Posterior vena cava (tissue), 2 donors: ENCODE data around the gene DUSP22. TPM values are rescaled to one million over a fixed set of nuclear protein-coding genes. Genes with fewer than 3 reads are reported as not detected.
"Not testable (repeated sequence)": the region's sequence is repeated elsewhere in the genome, so short reads cannot be mapped to it uniquely, and the experiment has no call there.

Experiments
- DNase-seq: peaks from one replicate; pipeline ENCODE4 v3.0.0-alpha.2; 2020; ENCODE audit warnings: low spot score
- intact Hi-C, 2 donors: fragments of 100-400 bp; cut with DNase I; formaldehyde crosslinking; loops; one replicate each; pipeline versions ENCODE4 v1.14.1 to v1.14.2; 2022 to 2023
- total RNA-seq, 2 donors: library from RNA; stranded (reverse); fragmentation: NEBNext Ultra II Directional; extraction: Animal tissue kit (Norgen Biotek cat#: 25700); gene quantifications; one replicate each; pipeline ENCODE4 v1.2.1, GENCODE V29; 2021
- donor health status: DM: yes; HTN: yes; CAD: no.
- donor health status: DM: yes; HTN: yes; CAD: no.

Gene DUSP22
- total RNA-seq, 2 donors from 2014 or later = 45.7 to 51.8 TPM

DNA sequence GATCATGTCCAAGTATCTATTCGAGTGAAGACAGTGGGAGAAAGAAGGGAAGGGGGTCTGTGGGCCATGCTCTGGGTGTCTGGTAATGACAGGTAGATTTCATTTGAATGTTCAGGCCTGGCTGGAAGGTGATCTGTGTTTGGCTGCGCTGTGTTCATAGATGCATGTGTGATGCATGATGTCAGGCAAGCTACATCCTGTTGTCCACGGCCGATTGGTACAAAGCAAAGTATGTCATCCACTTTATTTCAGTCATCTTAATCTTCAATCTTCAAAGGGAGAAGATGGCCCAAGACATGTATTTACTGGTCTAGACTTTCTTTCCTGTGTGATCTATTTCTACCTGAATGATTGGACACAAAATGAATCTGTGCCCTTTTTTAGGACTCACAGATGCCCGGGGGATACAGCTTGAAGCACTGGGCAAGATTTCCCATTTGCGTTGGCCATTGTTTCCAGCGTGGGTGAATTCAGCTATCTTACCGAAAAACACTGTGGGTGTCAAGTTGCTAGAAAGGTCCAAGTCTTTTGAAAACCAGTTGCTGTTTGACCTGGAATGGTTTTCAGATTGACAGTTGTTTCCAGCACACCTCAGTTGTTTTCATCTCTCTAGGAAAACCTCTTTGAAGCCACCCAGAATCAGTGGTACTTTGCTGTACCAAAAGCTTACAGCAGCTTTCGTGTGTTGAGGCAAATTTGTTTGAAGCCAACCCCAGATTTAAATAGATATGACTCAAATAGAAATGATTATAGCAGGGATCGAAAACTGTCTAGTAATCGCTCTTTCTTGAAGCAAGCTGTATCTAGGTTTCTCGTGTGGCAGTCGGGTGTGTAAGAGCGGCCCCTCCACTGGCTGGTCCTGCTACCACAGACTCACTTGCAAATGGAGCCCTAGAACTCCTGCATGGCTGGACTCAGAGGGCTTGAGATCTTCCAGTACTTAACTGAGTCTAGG lies 27.2 kb downstream of the DUSP22 start:
- DNase-seq = peak; percentile 57
- intact Hi-C loops = no loop called here

DNA sequence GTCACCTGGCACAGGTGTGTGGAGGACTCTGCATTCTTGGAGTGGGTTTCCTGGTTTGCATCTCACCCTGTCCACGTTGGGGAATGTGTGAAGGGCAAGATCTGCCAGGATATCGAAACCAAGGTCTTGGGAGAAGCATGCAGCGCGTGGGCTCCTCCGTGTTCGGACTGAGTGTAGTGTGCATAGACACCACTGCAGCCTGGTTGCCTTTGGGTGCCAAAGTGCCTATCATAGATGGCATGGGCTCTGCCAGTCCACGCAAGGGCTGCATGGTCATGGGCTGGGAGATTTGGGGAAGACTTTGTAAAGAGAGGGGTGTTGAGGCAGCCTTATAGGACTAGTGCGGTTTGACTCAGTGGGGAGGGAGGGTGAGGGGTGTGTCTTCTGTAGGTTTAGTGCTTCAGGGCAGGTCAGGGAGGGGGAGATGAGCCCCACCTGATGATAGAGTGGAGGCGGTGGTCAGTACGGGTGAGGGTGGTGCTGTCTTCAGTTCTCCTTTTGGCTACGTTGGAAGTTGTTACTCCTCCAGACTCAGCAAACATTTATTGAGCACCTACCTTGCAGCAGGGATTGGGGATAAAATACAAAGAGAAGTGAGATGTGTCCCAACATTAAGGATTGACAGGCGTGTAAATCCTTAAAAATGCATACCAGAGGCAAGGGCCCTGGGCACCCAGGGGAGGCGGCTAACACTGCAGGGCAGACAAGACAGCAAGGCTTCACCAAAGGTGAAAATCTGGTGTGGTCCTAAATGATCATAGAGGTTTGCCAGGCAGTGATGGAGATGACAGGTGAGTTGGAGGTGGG lies 28.3 kb downstream of the DUSP22 start:
- intact Hi-C loops = no loop called here
- DNase-seq = peak; percentile 71

DNA sequence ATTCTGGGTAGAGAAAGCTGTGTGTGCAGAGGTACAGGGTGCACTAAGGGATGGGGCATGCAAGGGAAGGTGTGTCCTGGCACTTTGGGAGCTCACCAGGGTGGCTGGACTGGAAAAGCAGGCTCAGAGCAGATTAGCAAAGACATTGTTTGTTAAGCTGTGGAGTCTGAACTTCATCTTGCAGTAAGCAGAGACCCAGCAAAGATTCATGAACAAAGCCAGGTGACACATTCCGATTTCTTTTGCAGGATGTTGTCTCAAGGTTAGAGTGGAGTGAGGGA lies 28.8 kb downstream of the DUSP22 start:
- intact Hi-C loops = no loop called here
- peak; percentile 60 for DNase-seq

DNA sequence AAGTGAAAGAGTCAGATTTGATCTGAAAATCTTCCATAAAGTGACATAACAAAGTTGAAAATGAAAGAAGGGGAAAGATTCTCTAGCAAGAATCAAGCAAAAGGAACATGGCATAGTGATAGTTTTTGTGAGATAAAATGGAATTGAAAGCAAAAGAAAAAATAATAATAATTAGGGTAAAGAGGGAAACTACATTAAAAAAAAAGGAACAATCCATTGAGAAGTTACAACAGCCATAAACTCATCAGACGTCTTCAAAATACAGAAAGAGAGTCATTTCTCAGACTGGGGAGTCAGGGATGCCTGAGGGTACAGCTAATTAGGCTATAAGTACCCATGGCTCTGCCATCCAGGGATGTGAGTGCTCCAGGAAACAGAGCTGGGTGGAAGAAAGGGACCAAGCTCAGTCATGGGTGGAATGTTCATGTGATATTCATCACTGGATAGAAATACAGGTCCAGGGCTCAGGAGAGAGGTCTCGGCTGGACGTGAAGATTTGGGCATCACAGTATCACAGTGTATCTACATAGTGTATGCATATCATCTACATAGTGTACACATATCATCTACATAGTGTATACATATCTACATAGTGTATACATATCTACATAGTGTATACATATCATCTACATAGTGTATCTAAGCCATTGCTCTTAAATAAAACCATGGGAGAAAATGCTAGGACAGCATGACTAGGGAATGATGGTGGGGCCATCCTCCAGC lies 29.4 kb downstream of the DUSP22 start:
- no peak for DNase-seq
- intact Hi-C loops = no loop called here

DNA sequence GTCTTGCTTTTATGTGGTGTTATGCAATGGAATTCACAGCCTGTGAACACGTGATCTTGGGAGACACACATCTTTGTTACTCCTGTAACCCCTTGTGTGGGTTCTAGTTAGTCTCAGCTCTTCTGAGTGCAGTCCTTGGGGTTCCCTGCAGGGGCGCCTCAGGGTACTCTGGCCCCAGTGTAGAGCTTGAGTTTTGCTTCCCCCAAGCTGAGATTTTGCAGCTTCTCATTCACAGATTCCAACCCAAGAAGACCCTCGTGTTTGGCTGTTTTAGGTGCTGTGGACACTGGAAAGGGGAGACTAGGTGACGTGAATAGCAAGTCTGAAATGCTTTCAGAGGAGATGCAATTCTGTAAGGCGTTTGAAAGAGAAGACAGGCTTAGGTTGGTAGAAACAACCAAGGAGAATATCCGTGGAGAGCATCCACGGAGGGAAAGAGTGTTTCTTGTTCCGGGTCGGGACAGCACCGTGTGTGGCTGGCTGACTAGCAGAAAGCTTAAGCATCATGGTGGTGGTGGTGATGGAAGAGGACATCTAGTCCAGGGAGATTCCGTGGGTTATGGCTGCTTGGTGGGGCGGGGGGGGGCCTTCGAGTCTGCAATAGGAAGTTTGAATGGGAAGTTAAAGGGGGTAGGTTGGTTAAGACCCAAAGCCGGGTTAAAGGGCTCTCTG lies 30.1 kb downstream of the DUSP22 start:
- peak; percentile 68 for DNase-seq
- intact Hi-C loops = no loop called here

DNA sequence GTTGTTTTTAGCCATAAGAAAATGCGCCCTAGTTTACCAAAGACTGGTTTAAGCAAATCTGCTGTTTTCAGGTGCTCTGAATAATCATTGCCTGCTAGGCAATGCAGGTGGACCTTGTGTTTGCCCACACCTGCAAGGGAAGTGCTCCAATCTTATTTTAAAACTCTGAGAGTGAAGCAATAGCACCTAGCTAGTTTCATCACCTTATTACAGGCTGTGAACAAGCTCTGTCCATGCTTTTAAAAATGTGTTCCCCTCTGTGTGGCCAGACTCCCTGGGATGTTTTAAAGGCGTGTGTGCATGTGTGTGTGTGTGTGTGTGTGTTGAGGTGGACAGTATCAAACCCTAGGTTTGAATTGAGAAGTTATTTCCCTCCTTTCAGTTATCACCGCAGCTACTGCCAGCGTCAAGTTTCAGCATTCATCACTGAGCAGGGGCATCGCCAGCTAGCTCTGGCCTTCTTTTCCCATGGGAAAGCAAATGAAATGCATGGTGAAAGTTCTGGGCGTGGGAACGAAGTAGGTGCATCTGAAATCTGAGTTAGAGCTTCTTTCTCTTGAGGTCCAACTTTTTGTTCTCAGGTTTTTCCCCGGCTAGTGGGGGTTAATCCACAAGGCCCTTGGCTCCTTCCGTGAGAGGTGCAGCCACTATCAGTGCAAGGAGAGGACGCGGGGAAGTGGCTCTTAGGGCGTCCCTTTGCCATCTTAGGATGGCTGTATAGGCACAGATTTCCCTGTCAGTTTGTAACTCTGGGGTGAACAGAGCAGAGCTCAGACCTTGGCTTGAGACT lies 30.8 kb downstream of the DUSP22 start:
- DNase-seq = peak; percentile 74
- intact Hi-C loops = no loop called here

DNA sequence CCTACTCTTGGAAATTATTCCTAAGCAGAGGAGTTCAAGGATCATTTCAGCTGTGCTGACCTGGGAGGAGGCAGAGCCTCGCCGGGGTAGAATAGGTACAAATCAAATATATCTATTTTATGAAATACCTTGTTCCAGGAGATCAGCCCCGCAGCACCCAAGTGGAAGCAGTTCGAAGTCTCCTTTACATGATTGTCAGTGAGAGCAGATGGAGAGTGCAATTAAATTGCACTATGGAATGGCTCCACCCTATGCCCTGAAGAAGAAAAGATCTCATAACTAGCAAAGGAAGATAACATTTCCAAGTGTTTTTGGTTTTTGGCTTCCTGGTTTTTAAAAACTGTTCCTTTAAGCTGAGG lies 31.4 kb downstream of the DUSP22 start:
- DNase-seq = no peak
- intact Hi-C loops = no loop called here

DNA sequence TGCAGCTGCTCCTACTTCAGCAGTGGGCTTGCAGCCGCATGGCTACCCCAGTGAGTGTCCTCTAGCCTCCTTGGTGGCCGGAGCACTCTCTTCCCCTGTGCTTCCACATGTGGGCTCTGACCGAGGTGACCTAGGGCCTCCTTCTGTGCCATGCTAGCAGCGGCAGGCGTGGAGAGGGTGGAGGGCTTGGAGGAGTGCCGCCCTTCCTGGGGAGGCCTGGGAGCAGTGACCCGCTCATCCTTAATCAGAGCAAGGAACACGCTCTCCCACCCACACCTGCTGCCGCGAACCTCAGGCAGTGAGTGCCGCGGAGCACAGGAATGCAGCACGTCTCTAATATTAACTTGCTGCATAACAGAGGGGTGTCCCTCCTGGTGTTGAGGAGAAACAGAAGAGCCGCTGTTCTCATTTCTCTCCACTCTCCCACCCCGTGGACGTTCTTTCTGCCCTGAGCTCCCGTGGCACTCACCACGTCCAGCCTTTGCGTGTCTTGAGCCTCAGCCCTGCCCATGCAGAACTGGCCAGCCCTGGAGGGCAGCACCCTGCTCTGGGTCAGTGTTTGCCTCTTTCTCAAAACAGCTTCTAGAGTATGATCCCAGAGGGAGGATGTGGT lies 31.9 kb downstream of the DUSP22 start:
- peak; percentile 79 for DNase-seq
- intact Hi-C loops = no loop called here

DNA sequence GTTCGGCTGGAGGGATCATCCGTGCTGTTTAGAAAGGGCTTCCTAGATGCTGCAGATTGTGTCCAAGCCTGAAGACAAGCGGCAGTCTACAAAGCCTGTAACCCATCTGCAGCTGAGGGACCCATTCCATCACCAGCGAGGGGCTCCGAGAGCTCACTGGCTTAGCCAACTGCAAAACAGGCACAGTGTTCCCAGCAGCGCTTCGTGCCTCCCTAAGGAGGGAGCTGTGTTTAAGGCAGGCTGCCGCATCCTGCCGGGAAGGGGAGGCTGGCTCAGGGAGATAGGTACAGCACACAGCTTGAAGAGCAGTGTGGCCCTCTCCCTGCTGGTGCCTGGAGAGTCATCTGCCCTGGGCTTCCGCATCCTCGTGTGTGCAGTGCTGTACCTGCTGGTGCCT lies 32.4 kb downstream of the DUSP22 start:
- intact Hi-C loops = no loop called here
- DNase-seq = peak; percentile 85

DNA sequence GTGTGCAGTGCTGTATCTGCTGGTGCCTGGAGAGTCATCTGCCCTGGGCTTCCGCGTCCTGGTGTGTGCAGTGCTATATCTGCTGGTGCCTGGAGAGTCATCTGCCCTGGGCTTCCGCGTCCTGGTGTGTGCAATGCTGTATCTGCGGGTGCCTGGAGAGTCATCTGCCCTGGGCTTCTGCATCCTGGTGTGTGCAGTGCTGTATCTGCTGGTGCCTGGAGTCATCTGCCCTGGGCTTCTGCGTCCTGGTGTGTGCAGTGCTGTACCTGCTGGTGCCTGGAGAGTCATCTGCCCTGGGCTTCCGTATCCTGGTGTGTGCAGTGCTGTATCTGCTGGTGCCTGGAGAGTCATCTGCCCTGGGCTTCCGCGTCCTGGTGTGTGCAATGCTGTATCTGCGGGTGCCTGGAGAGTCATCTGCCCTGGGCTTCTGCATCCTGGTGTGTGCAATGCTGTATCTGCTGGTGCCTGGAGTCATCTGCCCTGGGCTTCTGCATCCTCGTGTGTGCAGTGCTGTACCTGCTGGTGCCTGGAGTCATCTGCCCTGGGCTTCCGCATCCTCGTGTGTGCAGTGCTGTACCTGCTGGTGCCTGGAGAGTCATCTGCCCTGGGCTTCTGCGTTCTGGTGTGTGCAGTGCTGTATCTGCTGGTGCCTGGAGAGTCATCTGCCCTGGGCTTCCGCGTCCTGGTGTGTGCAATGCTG lies 33.0 kb downstream of the DUSP22 start:
- DNase-seq = peak; percentile 55
- intact Hi-C loops = not testable (repeated sequence)

DNA sequence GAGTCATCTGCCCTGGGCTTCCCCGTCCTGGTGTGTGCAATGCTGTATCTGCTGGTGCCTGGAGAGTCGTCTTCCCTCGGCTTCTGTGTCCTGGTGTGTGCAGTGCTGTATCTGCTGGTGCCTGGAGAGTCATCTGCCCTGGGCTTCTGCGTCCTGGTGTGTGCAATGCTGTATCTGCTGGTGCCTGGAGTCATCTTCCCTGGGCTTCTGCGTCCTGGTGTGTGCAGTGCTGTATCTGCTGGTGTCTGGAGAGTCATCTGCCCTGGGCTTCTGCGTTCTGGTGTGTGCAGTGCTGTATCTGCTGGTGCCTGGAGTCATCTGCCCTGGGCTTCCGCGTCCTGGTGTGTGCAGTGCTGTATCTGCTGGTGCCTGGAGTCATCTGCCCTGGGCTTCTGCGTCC lies 33.8 kb downstream of the DUSP22 start:
- DNase-seq = peak; percentile 40
- intact Hi-C loops = not testable (repeated sequence)

DNA sequence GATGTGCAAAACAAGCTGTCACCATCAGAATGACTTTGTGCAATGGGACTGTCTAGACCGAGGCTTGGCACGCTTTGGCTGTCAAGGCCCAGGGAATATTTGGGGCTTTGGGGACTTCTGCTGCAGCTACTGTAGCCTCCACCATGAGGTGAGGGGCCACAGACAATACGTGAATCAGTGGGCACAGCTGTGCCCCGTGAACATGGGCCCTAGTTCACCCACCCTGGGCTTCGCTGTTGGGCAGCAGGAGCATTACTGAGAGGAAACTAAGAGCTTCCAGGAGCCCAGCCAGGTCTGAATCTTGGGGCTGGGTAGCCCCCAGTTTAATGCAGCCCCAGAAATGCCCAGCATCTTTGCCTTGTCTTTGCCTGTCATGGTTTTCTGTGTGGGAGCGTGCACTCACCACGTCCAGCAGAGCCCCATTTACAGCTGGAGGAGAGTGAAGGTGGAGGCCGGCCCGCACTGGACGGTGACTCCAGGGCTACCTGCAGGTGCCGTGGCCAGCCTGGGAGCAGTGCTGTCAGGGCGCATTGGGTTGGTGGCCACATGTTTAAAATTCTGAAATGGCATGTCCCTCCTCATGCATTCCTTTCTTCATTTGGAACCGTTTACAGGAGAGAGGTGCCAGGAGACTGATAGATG lies 34.7 kb downstream of the DUSP22 start:
- DNase-seq = peak; percentile 78
- intact Hi-C loops = no loop called here

DNA sequence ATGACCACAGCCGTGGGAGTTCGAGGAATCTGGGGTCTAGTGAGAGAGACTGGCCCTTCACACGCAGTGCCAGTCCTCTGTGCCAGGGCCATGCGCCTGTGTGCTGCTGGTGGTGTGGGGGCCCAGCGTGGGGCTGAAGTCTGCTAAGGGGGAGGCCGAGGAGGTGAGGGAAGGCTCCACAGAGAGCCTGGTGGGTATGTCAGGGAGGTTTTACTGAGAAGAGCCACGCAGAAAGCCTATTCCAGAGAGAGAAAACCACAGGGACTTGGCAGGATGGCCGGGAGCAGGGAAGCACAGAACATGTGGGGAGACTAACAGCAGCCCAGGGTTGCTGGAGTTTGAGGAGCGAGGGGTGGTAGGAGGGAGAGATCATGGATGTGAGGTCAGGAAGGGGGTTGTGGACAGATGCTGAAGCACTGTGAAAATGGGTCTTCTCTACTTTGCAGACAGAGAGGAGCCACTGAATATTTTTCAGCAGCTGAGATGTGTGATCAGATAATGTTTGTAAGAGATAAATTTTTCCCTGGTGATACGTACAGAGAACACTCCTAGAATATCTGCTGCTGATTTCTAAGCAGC lies 35.3 kb downstream of the DUSP22 start:
- peak; percentile 84 for DNase-seq
- intact Hi-C loops = no loop called here

DNA sequence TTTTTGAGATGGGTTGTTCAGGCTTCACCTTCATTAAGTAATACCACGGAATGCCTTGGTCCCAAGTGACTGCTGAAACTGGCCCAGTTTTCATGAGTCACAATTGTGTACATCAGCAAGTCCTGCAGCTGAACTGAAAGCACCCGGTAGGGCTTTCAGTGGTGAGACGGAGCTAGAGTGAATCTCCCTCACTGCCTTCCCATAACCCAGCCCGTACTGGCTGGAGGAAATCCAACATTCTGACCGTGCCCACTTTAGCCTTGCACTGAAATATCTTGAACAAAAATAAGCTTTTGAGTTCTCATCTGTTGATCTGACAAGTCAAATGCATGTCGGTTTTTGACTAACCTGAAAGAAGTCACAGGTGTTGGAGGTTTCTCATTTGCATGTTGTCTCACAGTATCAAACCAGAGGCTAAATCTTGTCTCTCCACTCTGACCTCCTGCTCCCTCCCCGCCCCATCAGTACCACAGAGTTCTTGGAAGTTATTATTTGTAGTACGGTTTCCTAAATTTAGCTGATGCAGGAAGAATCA lies 35.9 kb downstream of the DUSP22 start:
- intact Hi-C loops = no loop called here
- peak; percentile 86 for DNase-seq

DNA sequence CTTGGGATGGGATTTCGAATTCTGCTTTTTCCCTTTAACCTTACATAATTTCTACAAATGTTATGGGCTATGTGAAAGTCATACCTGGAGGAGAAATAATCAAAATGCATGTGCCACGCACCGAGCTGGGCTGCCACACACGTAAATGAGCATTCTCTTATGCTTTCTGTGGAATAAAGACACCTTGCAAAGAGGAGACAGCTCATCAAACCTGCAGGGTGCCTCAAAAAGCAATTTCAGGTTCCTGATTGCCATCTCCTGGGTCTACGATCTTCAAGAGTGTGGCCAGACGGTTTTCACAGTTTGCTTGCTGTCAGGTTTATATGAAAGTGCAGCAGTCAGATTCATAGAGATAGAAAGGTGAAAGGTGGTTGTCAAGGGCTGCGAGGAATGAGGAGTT lies 36.6 kb downstream of the DUSP22 start:
- intact Hi-C loops = no loop called here
- no peak for DNase-seq

DNA sequence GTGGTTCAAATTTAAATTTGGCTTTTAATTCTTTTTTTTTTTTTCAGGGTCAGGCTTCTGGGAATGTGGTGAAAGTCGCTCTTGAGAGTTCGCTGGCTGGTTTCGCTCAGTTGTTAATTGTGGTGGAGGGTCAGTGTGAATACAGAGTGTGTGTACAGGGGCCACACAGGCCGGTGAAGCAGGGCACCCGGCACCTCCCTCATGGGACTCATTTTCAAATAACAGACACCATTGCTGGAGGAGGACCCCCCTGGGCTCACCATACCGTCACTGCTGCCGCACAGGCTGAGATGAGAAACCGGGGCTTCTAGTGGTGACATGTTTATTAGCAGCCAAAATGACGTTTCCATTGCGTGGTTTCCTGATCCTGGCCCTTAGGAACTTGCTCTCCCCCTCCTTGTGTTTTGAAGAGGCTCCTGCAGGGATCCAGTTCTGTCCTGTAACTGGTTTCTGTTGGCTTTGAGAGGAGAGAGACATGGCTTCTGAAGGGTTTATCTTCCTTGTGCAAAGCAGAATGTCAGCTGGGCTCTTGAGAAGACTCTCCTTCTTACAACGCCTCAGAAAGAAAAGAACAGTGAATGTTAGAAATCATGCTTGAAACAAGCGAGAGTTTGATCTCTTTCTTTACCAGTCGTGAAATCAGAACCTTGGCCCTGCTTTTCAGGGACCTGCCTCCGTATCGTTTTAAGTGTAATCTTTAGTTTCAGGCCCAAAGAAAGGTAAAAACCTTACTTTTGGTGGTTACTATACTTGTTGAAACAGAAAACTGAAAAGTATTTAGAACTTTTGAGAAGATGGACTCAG lies 37.8 kb downstream of the DUSP22 start:
- intact Hi-C loops = no loop called here
- DNase-seq = peak; percentile 76
